Activated CD8-positive, alpha-beta T cell treated with anti-CD3 and anti-CD28 coated beads for 36 hours (primary cell): Measurements from ENCODE around the gene ECE1. TPM values are rescaled to one million over a fixed set of nuclear protein-coding genes. Genes with fewer than 3 reads are reported as not detected.

Experiments used
- ATAC-seq: fragments of 200-7000 bp; cut with Tn5 transposase; one replicate; pipeline ENCODE4 v1.10.0; 2021; ENCODE audit warnings: mild to moderate bottlenecking, moderate library complexity
- CTCF ChIA-PET: fragments of 350-600 bp; sonication (Branson Sonifier 250); formaldehyde crosslinking; loops from one replicate; lab custom pipeline; 2021; ENCODE audit warnings: antibody characterized with exemption; lab: Charles Lee
- POLR2A ChIA-PET: fragments of 350-600 bp; sonication (Branson Sonifier 250); formaldehyde crosslinking; loops from one replicate; lab custom pipeline; 2021; ENCODE audit warnings: antibody characterized with exemption; lab: Charles Lee
- DNase-seq: peaks from one replicate; pipeline ENCODE4 v3.0.0-alpha.2; 2020
- H3K27ac Mint-ChIP-seq: one replicate; pipeline ENCODE4 v1.8.0; 2021; ENCODE audit warnings: mild to moderate bottlenecking, mixed read lengths
- H3K27me3 Mint-ChIP-seq: one replicate; pipeline ENCODE4 v1.8.0; 2021; ENCODE audit warnings: mixed read lengths
- H3K36me3 Mint-ChIP-seq: one replicate; pipeline ENCODE4 v1.8.0; 2021; ENCODE audit warnings: low read depth, mixed read lengths
- H3K4me1 Mint-ChIP-seq: one replicate; pipeline ENCODE4 v1.8.0; 2021; ENCODE audit warnings: low read depth, mixed read lengths
- H3K4me3 Mint-ChIP-seq: one replicate; pipeline ENCODE4 v1.8.0; 2021; ENCODE audit warnings: mild to moderate bottlenecking, moderate library complexity, mixed read lengths
- H3K9me3 Mint-ChIP-seq: one replicate; pipeline ENCODE4 v1.8.0; 2021; ENCODE audit warnings: mixed read lengths
- intact Hi-C: fragments of 100-400 bp; cut with micrococcal nuclease; formaldehyde crosslinking; loops from one replicate; pipeline ENCODE4 v1.10.0; 2022
- total RNA-seq, 2 experiments: library from RNA; stranded (reverse); gene quantifications; one replicate each; pipeline ENCODE4 v1.2.3, GENCODE V29; 2021
- TF ChIP-seq, protein P1 (sequence below): fragments of 200-600 bp; IDR thresholded peaks from one replicate; pipeline ENCODE4 v1.8.0; 2022; ENCODE audit warnings: antibody characterized with exemption, mild to moderate bottlenecking

Gene ECE1
- total RNA-seq, 2 experiments from 2014 or later: 118 to 127 TPM

DNA sequence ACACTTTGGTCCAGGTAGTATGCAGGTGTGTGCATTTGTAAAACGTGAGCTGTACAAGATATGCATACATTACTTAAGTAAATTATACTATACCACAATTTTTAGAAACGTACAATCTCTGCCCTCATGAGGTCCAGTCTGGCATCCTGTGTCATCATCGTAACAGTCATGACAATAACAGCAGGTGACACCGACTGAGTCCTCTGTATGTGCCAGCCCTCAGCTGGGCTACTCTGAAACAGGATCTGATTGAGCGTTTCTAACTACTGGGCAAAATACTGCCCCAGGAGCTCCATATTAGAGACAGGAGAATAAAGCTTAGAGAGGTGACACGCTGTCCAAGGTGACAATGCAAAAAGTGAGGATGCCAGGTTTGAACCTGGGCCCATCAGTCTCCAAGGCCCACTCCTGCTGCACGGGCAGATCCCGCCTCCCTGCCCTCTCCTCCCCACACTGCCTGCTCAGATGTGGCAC lies 47.2 kb upstream of the ECE1 start:
- Mint-ChIP-seq H3K4me1 (peaks cover 91% of the 10 kb centered on the region), H3K36me3 (peaks cover 38% of the 10 kb centered on the region), H3K27ac (peak overlapping the region; percentile 22), H3K27me3 (no peaks in the 10 kb centered on the region), H3K9me3 (no peaks in the 10 kb centered on the region), H3K4me3 (no peak overlapping the region)
- DNase-seq (peak; percentile 17), ATAC-seq (no peak)
- TF ChIP-seq, protein P1, sequence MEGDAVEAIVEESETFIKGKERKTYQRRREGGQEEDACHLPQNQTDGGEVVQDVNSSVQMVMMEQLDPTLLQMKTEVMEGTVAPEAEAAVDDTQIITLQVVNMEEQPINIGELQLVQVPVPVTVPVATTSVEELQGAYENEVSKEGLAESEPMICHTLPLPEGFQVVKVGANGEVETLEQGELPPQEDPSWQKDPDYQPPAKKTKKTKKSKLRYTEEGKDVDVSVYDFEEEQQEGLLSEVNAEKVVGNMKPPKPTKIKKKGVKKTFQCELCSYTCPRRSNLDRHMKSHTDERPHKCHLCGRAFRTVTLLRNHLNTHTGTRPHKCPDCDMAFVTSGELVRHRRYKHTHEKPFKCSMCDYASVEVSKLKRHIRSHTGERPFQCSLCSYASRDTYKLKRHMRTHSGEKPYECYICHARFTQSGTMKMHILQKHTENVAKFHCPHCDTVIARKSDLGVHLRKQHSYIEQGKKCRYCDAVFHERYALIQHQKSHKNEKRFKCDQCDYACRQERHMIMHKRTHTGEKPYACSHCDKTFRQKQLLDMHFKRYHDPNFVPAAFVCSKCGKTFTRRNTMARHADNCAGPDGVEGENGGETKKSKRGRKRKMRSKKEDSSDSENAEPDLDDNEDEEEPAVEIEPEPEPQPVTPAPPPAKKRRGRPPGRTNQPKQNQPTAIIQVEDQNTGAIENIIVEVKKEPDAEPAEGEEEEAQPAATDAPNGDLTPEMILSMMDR: no peak
- intact Hi-C loops: no loop called here
- POLR2A ChIA-PET: interaction anchor here (0.6 to 6.4 kb wide), 5 partner anchors 12 to 100 kb away, joined by 3 to 57 read pairs (median 6); no protein-coding TSS in a partner anchor
- CTCF ChIA-PET: interaction anchor here (0.6 to 4.2 kb wide), 8 partner anchors 13 to 120 kb away, joined by 3 to 30 read pairs (median 8); no protein-coding TSS in a partner anchor

DNA sequence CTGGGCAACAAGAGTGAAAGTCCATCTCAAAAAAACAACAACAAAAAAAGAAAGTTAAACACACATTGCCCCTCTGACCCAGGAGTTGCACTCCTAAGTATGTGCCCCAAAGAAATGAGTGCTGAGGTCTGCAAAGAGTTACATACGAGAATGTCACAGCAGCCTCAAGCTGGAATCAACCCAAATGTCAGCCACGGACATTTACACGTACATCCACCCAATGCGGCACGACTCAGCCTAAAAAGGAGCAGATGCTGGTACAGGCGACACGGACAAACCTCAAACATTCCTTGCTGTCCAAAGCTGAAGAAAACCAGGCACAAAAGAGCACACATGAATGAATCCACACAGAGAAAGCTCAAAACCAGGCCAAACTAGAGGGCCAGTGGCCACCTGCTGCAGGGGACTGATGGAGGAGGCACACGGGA lies 46.8 kb upstream of the ECE1 start:
- no peak for DNase-seq
- Mint-ChIP-seq H3K4me1 (peaks cover 90% of the 10 kb centered on the region), H3K4me3 (no peak overlapping the region), H3K27ac (peak overlapping the region; percentile 32), H3K9me3 (no peaks in the 10 kb centered on the region), H3K27me3 (no peaks in the 10 kb centered on the region), H3K36me3 (peaks cover 34% of the 10 kb centered on the region)
- TF ChIP-seq, protein P1: no peak
- intact Hi-C loops: no loop called here
- no peak for ATAC-seq
- CTCF ChIA-PET: interaction anchor here (1.3 to 4.2 kb wide), 5 partner anchors 13 to 92 kb away, joined by 3 to 30 read pairs (median 13); no protein-coding TSS in a partner anchor
- POLR2A ChIA-PET: interaction anchor here (1.2 to 6.4 kb wide), 4 partner anchors 11 to 58 kb away, joined by 3 to 57 read pairs (median 14); no protein-coding TSS in a partner anchor

GRCh38 chr1:21335750-21336224 lies 45.5 kb upstream of the ECE1 start:
- DNase-seq (no peak), ATAC-seq (no peak)
- H3K4me3 Mint-ChIP-seq: peak overlapping the region; percentile 76
- H3K9me3 Mint-ChIP-seq: no peaks in the 10 kb centered on the region
- TF ChIP-seq, protein P1: no peak
- H3K27me3 Mint-ChIP-seq: no peaks in the 10 kb centered on the region
- H3K36me3 Mint-ChIP-seq: peaks cover 28% of the 10 kb centered on the region
- H3K4me1 Mint-ChIP-seq: peaks cover 87% of the 10 kb centered on the region
- intact Hi-C loops: no loop called here
- H3K27ac Mint-ChIP-seq: peak overlapping the region; percentile 96
- CTCF ChIA-PET: interaction anchor here (0.7 to 4.2 kb wide), 9 partner anchors 8 to 81 kb away, joined by 3 to 30 read pairs (median 5); no protein-coding TSS in a partner anchor
- POLR2A ChIA-PET: interaction anchor here (1.3 to 6.4 kb wide), 5 partner anchors 9 to 45 kb away, joined by 3 to 57 read pairs (median 10); partner anchors contain the start of gene ECE1

- peaks cover 89% of the 10 kb centered on the region for H3K4me1 Mint-ChIP-seq
- ATAC-seq: no peak
Measured at GRCh38 chr1:21335088-21335691, 44.9 kb upstream of the ECE1 start.

More at GRCh38 chr1:21335088-21335691, 44.9 kb upstream of the ECE1 start:
- intact Hi-C loops: no loop called here
- H3K9me3 Mint-ChIP-seq: no peaks in the 10 kb centered on the region
- peak overlapping the region; percentile 76 for H3K4me3 Mint-ChIP-seq
- CTCF ChIA-PET: interaction anchor here (0.7 to 4.2 kb wide), 10 partner anchors 8 to 81 kb away, joined by 3 to 30 read pairs (median 6); no protein-coding TSS in a partner anchor
- POLR2A ChIA-PET: interaction anchor here (1.3 to 6.4 kb wide), 5 partner anchors 9 to 45 kb away, joined by 3 to 57 read pairs (median 10); partner anchors contain the start of gene ECE1
- H3K27me3 Mint-ChIP-seq: no peaks in the 10 kb centered on the region
- DNase-seq: no peak
- H3K36me3 Mint-ChIP-seq: peaks cover 34% of the 10 kb centered on the region
- TF ChIP-seq, protein P1: no peak
- H3K27ac Mint-ChIP-seq: peak overlapping the region; percentile 96
